ENCODE data around the gene NELL1.

- TF ChIP-seq POLR2A (IDR thresholded peaks at IDR 0.05; ENCODE audit: low read depth, low read length), result no peak
- no peak for TF ChIP-seq CTCF (IDR thresholded peaks at IDR 0.05; ENCODE audit: extremely low read depth in 1 of 2, insufficient read depth in 1 of 2, low read depth in 1 of 2, low read length in 2 of 2)
- no peak for TF ChIP-seq EZH2 (IDR thresholded peaks at IDR 0.05; ENCODE audit: borderline replicate concordance, low read depth, low read length, severe bottlenecking)
- no peak for TF ChIP-seq POLR2AphosphoS5 (IDR thresholded peaks at IDR 0.05; ENCODE audit: insufficient read depth, low read depth, low read length)
Observed at GRCh38 chr11:20639688-20640087, 29.7 kb upstream of the NELL1 start.

Data from endothelial cell of umbilical vein (primary cell).